GM19035 (cell line): ENCODE results near the gene BPIFB4.
"Not testable (repeated sequence)": the region's sequence is repeated elsewhere in the genome, so short reads cannot be mapped to it uniquely, and the experiment has no call there.

Source experiments
- ATAC-seq: cut with Tn5 transposase; IDR thresholded peaks from one replicate; pipeline ENCODE4 v1.9.1; 2021; ENCODE audit not compliant: unreplicated experiment

BPIFB4 gene

DNA sequence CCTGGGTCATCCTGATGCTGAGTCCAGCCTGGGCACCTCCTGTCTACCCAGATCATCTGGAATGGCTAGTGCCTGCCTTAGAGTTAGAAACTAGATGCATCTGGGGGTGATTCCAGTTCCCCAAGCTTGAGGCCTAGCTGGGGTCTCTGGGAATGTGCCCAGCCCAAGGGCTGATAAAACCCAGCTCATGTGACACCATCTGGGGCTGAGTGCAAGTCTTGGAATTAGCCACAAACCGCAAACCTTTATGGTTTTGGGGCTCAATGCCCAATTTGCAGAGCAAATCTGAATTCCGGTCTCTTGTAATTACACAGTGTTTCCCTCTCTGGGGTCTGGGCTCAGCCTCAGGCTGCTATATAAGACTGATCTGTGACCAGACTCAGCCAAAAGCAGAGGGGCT is at the start of gene BPIFB4:
Gene BPIFB4 (plus strand): TSS at position 385 of the 400 bp plus-strand sequence. CDS start 1,884 bp downstream, outside the sequence.
- ATAC-seq, result no peak

DNA sequence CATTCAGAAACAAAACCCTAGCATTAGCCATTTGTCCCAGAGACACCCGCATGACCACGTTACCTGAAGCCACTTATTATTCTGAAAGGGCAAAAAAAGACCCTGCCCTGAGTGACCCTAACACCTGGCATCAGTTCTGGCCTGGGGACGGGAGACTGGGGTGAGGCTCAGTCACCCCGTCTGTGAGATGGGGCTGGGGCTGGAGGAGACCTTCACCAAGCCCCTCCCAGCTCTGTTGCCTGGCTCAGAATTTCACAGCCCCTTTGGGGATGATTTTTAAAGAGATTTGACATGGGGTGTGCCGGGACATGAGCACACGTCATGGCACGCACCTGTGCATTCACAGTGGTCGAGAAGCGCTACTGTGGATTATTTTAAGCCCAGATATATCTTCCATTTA is 49.4 kb upstream of the BPIFB4 start:
- no peak for ATAC-seq

DNA sequence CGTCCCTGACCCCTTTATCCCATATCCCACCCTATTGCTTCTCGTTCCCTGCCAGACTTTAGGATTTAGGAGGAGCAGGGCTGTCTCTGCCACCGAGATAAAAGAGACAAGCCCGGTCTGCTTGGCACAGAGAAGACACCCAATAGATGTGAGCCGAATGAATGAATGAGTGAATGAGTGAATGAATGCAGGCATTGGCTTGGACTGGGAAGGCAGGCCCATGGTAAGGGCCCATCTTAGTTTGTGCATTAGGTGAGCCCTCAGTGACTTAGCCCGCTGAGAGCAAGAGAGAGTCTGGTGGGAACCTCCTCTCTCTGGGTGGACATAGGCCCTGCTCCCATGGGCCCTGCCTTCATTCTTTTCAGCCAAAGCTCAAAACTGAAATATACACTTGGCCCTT is 48.9 kb upstream of the BPIFB4 start:
- ATAC-seq, result no peak

DNA sequence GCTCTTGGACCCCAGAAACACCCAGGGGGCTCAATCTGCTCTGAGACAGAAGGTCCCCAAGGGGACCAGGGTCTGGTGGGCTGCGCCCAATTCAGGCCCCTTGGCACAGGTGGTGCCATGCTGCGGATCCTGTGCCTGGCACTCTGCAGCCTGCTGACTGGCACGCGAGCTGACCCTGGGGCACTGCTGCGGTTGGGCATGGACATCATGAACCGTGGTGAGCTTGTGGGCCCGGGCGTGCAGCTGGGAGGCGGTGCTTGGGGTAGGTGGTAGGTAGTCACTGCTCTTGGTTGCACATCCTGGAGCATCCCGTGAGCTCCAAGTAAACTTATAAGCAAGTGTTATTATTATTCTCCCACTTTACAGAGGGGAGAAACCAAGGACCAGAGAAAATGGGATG is 47.9 kb upstream of the BPIFB4 start, which contains the start of gene BPIFB6:
Gene BPIFB6 (plus strand): TSS at position 118 of the 400 bp plus-strand sequence. CDS start 0 bp downstream, at position 118.
- no peak for ATAC-seq

DNA sequence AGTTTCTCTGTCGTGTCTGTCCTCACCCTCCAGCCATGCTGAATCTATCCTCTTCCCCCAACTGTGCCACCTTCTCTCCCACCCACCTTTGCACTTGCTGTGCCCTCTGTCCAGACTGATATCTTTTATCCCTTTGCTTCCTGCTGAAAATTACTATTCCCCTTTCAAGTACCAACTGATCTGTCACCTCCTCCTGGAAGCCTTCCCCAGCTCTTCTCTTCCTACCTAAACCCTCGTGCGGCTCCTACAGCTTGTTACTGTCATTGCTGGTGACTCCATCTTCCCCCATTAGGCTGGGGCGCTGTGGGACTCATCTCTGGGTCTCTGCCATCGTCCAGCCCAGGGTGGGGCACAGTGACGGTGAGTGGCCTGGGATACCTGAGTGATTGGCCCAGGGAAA is 46.9 kb upstream of the BPIFB4 start:
- ATAC-seq, result no peak

DNA sequence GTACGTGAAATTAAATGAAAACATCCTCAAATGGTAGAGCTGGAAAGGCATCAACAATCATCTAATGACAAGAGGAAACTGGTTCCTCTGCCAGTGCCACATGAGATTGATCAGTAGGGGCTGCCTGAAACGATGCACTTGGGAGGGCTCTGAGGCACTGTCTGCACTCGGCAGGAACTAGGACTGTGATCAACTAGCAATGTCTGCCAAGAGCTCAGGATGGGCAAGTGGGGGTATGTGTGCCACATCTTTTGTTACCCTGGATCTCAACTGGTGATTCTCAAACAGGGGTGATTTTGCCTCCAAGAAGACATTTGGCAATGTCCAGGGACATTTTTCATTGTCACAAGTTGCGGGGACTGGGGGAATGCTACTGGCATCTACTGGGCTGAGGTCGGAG is 46.1 kb upstream of the BPIFB4 start:
- ATAC-seq, result no peak

DNA sequence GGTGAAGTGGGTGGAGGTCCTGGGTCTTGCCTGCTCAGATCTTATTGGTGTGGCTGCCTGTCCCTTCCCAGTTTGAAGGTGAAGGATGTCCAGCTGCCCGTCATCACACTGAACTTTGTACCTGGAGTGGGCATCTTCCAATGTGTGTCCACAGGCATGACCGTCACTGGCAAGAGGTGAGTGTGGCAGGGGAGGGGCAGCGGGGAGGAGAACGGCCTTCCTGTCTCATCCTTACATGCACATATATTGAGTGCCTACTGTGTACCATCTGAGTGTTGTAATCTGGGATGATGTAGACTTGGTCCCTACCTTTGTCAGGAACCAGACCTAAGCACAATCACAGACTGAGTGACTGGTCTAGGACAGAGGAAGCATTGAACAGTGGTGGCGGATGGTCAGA is 45.3 kb upstream of the BPIFB4 start:
- ATAC-seq, result no peak

DNA sequence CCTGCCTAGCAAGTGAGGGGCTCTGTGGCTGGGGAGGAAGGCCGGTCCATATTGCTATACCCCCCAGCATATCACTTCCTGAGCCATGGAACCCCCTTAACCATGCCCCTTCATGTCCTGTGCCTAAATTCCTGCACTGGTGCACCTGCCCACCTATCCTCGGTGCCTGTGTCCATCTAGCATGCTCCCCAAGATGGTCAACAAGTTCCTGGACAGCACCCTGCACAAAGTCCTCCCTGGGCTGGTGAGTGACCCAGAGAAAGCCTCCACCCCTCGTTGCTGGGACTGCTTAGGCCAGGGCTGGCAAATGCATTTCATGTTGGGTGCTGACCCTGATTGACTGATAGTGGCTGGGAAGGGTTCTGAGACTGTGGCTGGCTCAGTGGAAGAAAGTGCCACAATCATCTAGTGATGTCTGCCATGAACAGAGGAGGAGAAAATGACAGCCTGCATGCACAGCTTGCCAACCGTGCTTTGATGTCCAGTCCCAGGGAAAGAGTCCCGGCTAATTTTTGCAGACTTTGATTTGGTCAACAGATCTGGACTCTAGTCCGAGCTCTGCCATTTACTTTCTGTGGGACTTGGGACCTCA is 44.4 kb upstream of the BPIFB4 start:
- no peak for ATAC-seq

DNA sequence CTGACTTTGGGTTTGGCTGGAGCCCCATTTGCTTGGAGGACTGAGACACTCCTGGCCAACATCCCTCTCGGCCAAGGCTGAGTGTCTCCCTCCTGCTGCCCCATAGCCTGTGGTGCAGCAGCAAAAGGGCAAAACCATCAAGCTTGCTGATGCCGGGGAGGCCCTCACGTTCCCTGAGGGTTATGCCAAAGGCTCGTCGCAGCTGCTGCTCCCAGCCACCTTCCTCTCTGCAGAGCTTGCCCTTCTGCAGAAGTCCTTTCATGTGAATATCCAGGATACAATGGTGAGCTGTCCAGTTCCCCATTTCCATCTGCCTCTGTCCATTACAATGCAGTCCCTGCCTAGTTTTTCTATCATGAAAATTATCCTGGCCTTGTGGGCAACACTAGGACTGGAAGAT is 42.0 kb upstream of the BPIFB4 start:
- ATAC-seq, result no peak

DNA sequence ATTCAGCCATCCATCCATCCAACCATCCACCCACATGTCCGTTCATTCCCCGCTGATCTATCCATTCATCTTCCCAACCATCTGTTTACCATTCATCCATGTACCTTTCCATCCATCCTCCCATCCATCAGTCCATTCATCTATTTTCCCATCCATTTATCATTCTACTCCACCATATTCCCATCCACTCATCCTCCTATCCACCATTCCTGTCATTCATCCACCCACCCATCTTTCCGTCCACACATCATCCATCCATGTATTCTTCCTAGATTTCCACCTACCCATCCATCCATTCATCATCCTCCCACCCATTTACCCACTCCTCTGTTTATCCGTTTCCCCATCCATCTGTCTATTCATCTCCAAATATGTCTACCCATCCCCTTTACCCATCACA is 41.2 kb upstream of the BPIFB4 start:
- no peak for ATAC-seq

DNA sequence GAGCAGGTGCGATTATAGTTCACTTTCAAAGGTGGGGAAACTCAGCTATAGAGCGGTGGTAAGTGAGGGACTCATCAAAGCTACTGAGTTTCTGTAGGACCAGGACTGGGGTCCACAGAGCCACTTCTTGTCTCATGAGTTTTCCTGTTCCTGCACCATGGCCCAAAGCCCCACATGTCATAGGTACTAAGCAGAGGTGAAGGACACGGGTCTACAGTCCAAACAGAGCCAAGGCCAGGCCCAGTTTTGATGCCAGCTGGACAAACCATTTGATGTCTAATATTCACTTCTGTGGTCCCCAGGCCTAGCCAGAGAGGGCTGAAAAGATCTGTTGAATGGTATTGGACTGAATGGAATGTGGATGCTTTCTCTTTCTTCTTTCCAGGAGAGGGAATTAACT is 37.0 kb upstream of the BPIFB4 start:
- ATAC-seq, result no peak

DNA sequence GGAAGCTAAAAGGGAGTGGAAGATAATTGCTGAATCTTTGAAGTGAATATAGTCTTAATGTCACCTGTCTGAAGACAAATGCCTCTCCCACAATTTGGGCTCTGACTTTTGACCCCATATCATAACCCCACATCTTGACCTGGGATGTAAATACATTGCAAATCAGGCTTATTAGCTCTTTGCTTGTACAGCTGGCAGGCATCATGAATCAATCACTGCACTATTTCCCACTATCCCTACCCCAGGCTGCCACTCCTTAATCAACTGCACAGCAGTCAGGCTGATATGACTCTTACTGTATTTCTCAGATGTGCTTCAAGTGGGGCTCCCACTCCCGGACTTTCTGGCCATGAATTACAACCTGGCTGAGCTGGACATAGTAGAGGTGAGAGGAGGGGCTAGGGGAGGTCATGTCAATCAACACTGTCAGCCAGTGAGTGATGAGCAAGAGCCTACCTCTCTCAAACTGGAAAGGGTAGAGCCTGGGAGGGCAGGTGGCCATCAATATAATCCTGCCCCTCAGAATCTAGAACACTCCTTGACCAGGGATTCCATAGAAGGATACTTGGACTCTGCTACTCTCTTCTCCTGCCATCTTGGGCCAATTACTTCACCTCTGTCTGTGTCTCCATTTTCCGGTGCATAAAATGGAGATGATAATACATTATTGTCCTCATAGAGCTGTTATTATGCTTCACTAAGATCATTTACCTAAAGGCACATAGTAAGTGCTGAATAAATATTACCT is 36.3 kb upstream of the BPIFB4 start:
- ATAC-seq, result no peak

DNA sequence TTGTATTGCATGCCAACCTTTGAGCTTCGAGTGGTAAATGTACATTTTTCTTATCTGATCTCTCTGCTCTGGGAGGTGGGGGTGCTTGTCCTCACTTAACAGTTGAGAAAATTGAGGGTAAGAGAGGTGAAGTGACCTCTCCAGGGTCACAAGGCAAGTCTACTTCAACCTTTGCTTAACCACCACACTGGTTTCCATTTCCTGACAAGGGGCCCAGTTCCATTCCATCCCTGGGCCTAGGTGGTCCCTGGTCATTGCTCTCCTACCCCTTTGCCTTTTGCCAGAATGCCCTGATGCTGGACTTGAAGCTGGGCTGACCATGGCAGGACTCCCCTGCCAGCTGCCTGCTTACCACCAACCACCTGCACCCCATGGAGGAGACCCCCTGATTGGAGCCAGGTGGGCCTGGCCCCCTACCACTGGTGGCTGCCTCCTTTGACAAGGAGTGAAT is 35.7 kb upstream of the BPIFB4 start:
- ATAC-seq, result no peak

DNA sequence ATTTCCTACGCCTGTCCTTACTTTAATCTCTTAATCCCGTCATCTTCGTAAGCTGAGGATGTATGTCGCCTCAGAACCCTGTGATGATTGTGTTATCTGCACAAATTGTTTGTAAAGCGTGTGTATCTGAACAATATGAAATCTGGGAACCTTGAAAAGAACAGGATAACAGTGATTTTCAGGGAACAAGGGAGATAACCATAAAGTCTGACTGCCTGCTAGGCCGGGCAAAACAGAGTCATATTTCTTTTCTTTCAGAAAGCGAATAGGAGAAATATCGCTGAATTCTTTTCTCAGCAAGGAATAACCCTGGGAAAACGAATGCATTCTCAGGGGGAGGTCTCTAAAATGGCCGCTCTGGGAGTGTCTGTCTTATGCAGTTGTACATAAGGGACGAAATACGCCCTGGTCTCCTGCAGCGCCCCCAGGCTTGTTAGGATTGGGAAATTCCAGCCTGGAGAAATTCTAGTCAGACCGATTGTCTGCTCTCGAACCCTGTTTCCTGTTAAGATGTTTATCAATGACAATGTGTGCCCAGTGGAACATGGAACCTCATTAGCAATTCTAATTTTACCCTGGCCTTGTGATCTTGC is 34.2 kb upstream of the BPIFB4 start:
- ATAC-seq, result not testable (repeated sequence)

DNA sequence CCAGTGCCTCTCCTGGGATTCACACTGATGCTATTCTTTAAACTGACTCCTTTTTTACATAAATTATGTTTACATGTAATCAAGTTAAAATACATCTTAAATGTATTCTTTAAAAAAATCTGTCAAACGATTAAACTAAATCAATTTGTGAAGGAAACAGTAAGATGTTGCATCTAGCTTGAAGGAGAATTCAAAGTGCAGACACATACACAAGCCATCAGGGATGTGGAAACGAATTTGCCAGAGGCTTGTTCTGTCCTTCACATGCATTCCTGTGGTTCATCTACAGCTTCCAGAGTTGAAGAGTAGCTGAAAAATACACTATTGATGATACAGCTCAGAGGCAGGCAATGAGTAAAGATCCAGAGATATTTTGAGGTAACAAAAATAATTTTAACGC is 33.0 kb upstream of the BPIFB4 start:
- no peak for ATAC-seq

DNA sequence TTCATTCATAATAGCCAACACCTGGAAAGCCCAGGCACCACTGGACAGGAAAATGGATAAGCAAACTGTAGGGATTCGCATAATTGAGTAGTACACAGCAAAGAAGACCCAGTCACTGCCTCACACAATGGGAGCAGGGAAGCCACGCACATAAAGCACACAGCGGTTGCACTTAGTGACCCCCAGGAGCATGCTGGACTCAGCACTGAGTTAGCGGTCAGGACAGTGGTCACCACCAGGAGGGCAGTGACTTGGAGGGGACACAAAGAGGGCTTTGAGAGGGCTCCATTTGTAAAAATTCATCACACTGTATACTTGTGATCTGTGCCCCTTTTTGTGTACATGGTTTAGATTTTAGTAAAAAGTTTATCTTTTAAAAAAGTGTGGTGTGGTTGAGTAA is 28.1 kb upstream of the BPIFB4 start:
- ATAC-seq, result no peak

DNA sequence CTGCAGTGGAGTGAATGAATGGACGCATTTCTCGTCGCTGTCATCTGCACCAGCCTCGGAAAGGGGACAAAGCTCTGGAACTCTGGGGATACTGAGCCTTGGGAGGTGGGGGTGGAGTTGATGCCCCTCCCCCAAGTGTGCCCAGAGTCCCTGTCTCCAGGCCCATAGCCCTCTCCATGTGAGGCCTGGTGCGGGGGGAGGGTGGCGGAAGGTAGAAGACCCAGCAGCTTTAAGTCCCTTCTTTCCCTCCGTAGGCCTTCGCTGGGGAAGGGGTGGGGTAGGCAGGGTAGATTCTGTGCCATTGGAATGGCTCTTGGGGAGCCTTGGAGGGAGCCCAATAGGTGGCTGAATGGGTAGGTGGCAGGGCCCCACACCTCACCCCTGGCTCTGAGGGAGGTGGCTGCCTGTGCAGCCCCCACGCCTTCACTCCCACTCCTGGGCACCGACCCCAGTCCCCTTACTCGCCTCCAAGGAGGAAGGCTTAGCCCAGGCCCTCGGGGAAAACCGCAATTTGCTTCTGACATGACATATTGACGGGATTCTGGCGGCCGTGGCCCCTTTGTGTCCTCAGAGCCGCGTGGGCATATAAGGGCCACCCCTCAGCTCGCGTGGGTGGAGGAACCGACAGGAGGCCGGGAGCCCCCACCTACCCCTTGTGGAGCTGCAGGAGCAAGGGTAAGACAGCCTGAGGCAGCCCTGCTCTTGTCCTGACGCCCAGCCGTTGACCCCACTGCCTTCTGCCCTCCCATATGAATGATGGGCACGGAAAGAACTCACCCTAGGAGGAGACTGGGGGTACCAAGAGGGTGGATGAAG is 25.9 kb upstream of the BPIFB4 start, which contains the start of gene BPIFB3:
Gene BPIFB3 (plus strand): TSS at position 613 of the 816 bp plus-strand sequence. CDS start 1,533 bp downstream, outside the sequence.
- ATAC-seq, result no peak

DNA sequence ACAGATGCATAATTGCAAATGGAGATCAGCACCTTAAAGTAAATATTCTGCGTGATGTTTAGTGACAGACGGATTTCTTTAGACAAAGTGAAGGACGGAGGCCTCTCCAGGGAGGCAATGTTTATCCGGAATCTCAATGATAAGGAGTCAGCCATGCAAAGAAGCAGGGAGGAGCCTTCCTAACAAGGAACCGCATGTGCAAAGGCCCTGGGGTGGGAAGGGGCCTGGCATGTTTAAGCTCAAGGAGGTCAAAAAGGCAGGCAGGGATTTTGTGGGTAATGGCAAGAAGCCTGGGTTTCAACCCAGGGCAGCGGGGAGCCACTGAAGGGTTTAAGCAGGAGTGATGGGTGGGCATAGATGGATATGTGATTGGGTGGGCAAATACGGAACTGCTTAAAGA is 25.1 kb upstream of the BPIFB4 start:
- ATAC-seq, result no peak

DNA sequence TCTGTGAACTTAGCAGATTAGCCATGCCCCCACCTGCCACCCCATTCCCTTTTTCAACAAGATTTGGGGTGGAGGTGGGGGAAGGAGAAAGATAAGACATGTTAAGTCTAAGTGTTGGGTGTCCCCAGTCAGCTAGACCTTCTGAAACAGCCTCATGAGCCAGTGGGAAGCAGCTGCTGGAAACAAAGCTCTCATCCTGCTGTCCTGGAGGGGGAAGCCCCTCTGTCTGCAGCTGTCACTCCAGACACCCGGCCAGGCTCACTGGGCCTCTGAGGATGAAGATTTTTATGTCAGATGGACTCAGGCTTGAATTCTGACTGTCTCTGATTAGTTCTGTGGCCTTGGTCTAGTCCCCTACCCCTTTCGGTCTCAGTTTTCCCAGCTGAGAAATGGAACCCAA is 24.7 kb upstream of the BPIFB4 start:
- ATAC-seq, result no peak

DNA sequence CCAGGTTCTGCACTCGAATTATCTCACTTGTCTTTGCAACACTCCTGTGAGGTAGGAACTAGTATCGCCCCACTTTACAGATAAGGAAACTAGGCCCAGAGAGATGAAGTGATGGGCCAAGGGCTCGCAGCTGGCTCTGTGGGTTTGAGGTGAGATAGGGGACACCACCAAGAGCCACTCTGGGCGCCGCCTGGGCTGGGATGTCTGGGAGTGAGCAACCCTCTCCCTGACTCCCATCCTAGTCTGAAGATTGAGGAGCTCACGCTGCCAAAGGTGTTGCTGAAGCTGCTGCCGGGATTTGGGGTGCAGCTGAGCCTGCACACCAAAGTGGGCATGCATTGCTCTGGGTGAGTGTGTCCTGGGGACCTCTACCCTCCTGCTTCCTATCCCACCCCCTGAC is 20.3 kb upstream of the BPIFB4 start:
- no peak for ATAC-seq

DNA sequence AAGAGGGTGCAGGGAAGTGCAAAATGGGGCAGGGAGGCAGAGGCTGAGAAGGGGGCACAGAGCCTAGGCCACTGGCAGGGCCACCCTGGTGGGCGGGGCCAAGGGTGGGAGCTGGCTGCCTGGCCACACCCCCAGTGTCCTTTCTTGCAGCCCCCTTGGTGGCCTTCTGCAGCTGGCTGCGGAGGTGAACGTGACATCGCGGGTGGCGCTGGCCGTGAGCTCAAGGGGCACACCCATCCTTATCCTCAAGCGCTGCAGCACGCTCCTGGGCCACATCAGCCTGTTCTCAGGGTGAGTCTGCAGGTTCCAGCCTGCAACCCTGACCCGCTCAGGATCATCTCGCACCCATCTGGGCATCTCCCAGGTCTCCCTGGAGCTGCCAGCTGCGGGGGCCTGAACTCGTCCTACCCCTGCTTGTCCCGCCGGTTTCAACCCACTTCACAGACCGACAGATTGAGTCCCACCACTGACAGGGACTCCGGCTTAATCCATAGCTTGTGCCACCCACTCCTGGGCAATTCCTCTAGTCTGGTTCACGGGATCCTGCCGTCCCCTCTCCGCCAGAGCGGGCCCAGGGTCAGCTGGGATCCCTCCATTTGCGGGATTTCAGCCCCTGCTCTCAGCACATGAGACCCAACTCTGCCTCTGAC is 19.6 kb upstream of the BPIFB4 start:
- ATAC-seq, result no peak
